K562 (cell line): ENCODE measurements around the gene DCN.

Experiments used
- MTA2 ChIP-seq: fragments of 450-650 bp; IDR thresholded peaks from 2 replicates; pipeline ENCODE4 v1.6.1; 2016; ENCODE audit warnings: low read depth
- NR2C2 ChIP-seq, 2 experiments: fragments of 200-800 bp in 1 of 2; sonication (Bioruptor generic) in 1 of 2; sonication (generic) in 1 of 2; formaldehyde crosslinking in 1 of 2; IDR thresholded peaks; 2 replicates each; pipeline versions ENCODE4 v1.6.1 to v1.8.0; 2016 to 2022; ENCODE audit warnings: mild to moderate bottlenecking in 1 of 2, missing compliant biosample characterization in 1 of 2, missing genetic modification characterization in 1 of 2, missing genetic modification reagents in 1 of 2
- RCOR1 ChIP-seq, 2 experiments: IDR thresholded peaks; 2 replicates each; pipeline ENCODE4 v1.6.1; 2012; ENCODE audit warnings: low read depth in 2 of 2, low read length in 2 of 2, borderline replicate concordance in 1 of 2, improper control_type of control experiment in 1 of 2
- TBP ChIP-seq: optimal IDR thresholded peaks from 2 replicates; pipeline ENCODE3; 2011; ENCODE audit warnings: low read depth, low read length, improper control_type of control experiment
- ZNF444 ChIP-seq: fragments of 250-450 bp; sonication (Bioruptor Pico); IDR thresholded peaks from 2 replicates; pipeline ENCODE4 v1.4.0; 2020; ENCODE audit warnings: mild to moderate bottlenecking, moderate library complexity
- TF ChIP-seq, protein P1 (sequence below), 3 experiments: IDR thresholded peaks in 2 of 3; conservative IDR thresholded peaks in 1 of 3; 2 replicates each; pipeline ENCODE4 v1.5.1; 2011 to 2012; ENCODE audit warnings: low read length in 3 of 3, mild to moderate bottlenecking in 3 of 3, control low read depth in 2 of 3, improper control_type of control experiment in 1 of 3, inconsistent platforms in 1 of 3, low read depth in 1 of 3, mixed read lengths in 1 of 3, moderate library complexity in 1 of 3; ENCODE audit not compliant: insufficient read depth in 2 of 3

GRCh38 chr12:91119089-91119488 is 63.5 kb downstream of the DCN start:
- TF ChIP-seq, protein P1, sequence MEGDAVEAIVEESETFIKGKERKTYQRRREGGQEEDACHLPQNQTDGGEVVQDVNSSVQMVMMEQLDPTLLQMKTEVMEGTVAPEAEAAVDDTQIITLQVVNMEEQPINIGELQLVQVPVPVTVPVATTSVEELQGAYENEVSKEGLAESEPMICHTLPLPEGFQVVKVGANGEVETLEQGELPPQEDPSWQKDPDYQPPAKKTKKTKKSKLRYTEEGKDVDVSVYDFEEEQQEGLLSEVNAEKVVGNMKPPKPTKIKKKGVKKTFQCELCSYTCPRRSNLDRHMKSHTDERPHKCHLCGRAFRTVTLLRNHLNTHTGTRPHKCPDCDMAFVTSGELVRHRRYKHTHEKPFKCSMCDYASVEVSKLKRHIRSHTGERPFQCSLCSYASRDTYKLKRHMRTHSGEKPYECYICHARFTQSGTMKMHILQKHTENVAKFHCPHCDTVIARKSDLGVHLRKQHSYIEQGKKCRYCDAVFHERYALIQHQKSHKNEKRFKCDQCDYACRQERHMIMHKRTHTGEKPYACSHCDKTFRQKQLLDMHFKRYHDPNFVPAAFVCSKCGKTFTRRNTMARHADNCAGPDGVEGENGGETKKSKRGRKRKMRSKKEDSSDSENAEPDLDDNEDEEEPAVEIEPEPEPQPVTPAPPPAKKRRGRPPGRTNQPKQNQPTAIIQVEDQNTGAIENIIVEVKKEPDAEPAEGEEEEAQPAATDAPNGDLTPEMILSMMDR (IDR thresholded peaks at IDR 0.05 in 2 of 3, conservative IDR thresholded peaks at IDR 0.05 in 1 of 3; ENCODE audit: insufficient read depth in 2 of 3, low read depth in 1 of 3, low read length in 3 of 3) = no peak
- TF ChIP-seq ZNF444 (CRISPR knock-in tag) (no peak), NR2C2 (CRISPR knock-in tag; IDR thresholded peaks at IDR 0.05) (no peak), NR2C2 (tag; IDR thresholded peaks at IDR 0.05) (no peak), TBP (no peak), MTA2 (no peak), RCOR1 (IDR thresholded peaks at IDR 0.05; ENCODE audit: borderline replicate concordance in 1 of 2, low read depth in 2 of 2, low read length in 2 of 2) (no peak)
